SIG-M5 (cell line): Measurements from ENCODE around the gene METTL2B.

ENCODE experiments used
- DNase-seq: peaks from one replicate; lab custom pipeline; 2025; lab: John Stamatoyannopoulos, UW

Gene METTL2B

GRCh38 chr7:128476402-128477335 lies at the start of gene METTL2B:
TSS of gene METTL2B (plus strand) at chr7:128476748. CDS start at chr7:128476766, 18 bp downstream.
- peak; percentile 76 for DNase-seq

GRCh38 chr7:128427289-128427891 lies 49.2 kb upstream of the METTL2B start:
- no peak for DNase-seq

GRCh38 chr7:128430207-128430606 lies 46.3 kb upstream of the METTL2B start:
- no peak for DNase-seq

GRCh38 chr7:128431221-128431620 lies 45.3 kb upstream of the METTL2B start:
- DNase-seq: no peak

GRCh38 chr7:128431754-128432153 lies 44.8 kb upstream of the METTL2B start:
- no peak for DNase-seq

GRCh38 chr7:128434413-128435326 lies 41.9 kb upstream of the METTL2B start:
- no peak for DNase-seq

GRCh38 chr7:128435327-128435686 lies 41.2 kb upstream of the METTL2B start:
- DNase-seq: no peak

- peak; percentile 84 for DNase-seq
Observed at GRCh38 chr7:128437426-128438332, 38.9 kb upstream of the METTL2B start.

- no peak for DNase-seq
Observed at GRCh38 chr7:128442356-128442755, 34.2 kb upstream of the METTL2B start.

- DNase-seq: no peak
Observed at GRCh38 chr7:128443831-128444600, 32.5 kb upstream of the METTL2B start.

- no peak for DNase-seq
Observed at GRCh38 chr7:128446306-128446705, 30.2 kb upstream of the METTL2B start.

GRCh38 chr7:128447941-128448564 lies 28.5 kb upstream of the METTL2B start:
- DNase-seq: no peak

GRCh38 chr7:128448751-128449302 lies 27.7 kb upstream of the METTL2B start:
- no peak for DNase-seq

GRCh38 chr7:128450409-128450808 lies 26.1 kb upstream of the METTL2B start:
- peak; percentile 46 for DNase-seq

GRCh38 chr7:128450913-128451312 lies 25.6 kb upstream of the METTL2B start:
- DNase-seq: no peak

- DNase-seq: no peak
Observed at GRCh38 chr7:128452552-128452951, 24.0 kb upstream of the METTL2B start.

GRCh38 chr7:128453836-128454804 lies 22.4 kb upstream of the METTL2B start:
- DNase-seq: no peak

- DNase-seq: no peak
Observed at GRCh38 chr7:128454808-128455542, 21.6 kb upstream of the METTL2B start.
